HepG2 (cell line): Measurements from ENCODE around the gene SUB1.

Experiments used
- CTCF ChIP-seq: sonication (generic); formaldehyde crosslinking; IDR thresholded peaks from 2 replicates; pipeline ENCODE4 v1.5.0; 2020; ENCODE audit warnings: mild to moderate bottlenecking, missing genetic modification reagents, moderate library complexity
- ZFP41 ChIP-seq: sonication (generic); formaldehyde crosslinking; IDR thresholded peaks from 2 replicates; pipeline ENCODE4 v1.4.0; 2020; ENCODE audit warnings: mild to moderate bottlenecking, missing genetic modification reagents, borderline replicate concordance

- TF ChIP-seq ZFP41 (CRISPR knock-in tag) (no peak), CTCF (CRISPR knock-in tag) (no peak)
These were observed 44.1 kb upstream of the SUB1 start for GRCh38 chr5:32541241-32541640.
